ENCODE measurements around the gene ADAM17.

DNA sequence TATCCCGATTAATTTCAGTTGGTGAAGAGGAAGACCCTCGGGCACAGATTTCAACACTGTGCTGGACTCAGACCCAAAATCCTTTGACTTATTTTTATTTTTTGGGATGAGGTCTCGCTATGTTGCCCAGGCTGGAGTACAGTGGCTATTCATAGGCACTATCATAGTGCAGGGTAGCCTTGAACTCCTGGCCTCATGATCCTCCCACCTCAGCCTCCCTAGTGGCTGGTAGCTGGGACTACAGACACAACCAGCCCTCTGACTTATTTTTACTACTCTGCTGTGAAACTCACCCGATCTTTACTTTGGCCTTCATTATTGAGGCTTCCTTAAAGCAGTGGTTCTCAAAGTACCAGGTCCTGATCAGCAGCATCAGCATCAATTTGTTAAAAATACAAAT, 18.2 kb upstream of the ADAM17 start:
- TF ChIP-seq, protein P1, sequence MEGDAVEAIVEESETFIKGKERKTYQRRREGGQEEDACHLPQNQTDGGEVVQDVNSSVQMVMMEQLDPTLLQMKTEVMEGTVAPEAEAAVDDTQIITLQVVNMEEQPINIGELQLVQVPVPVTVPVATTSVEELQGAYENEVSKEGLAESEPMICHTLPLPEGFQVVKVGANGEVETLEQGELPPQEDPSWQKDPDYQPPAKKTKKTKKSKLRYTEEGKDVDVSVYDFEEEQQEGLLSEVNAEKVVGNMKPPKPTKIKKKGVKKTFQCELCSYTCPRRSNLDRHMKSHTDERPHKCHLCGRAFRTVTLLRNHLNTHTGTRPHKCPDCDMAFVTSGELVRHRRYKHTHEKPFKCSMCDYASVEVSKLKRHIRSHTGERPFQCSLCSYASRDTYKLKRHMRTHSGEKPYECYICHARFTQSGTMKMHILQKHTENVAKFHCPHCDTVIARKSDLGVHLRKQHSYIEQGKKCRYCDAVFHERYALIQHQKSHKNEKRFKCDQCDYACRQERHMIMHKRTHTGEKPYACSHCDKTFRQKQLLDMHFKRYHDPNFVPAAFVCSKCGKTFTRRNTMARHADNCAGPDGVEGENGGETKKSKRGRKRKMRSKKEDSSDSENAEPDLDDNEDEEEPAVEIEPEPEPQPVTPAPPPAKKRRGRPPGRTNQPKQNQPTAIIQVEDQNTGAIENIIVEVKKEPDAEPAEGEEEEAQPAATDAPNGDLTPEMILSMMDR (IDR thresholded peaks at IDR 0.05) = no peak
- TF ChIP-seq EP300 (IDR thresholded peaks at IDR 0.05) = no peak
